Lower leg skin (tissue), 3 donors: ENCODE measurements around the gene EPHX1.

Experiments
- CTCF ChIP-seq, 3 donors: fragments of 450-650 bp; IDR thresholded peaks; one replicate each; pipeline ENCODE4 v1.5.1; 2016; ENCODE audit warnings: antibody characterized with exemption in 3 of 3, mild to moderate bottlenecking in 3 of 3, moderate library complexity in 2 of 3
- POLR2A ChIP-seq, 2 donors: fragments of 450-650 bp; IDR thresholded peaks; one replicate each; pipeline ENCODE4 v1.6.1; 2016 to 2017; ENCODE audit warnings: antibody characterized with exemption in 2 of 2, mild to moderate bottlenecking in 1 of 2, moderate library complexity in 1 of 2

- TF ChIP-seq CTCF (IDR thresholded peaks at IDR 0.05) (no peak), POLR2A (IDR thresholded peaks at IDR 0.05) (no peak)
Observed at GRCh38 chr1:225879521-225880221, 69.7 kb downstream of the EPHX1 start.
